ENCODE results near the gene COL4A2.

GRCh38 chr13:110410000-110410399 lies 102.9 kb downstream of the COL4A2 start:
- TF ChIP-seq GATA3 (IDR thresholded peaks at IDR 0.05; ENCODE audit: low read depth, low read length) (no peak), GATA2 (IDR thresholded peaks at IDR 0.05; ENCODE audit: low read depth, low read length) (no peak)

Data from SH-SY5Y (cell line).